ENCODE measurements around the gene ENPP6.
A peak's percentile ranks its signal among the peaks of the same experiment; 100 is the strongest.

ENPP6 gene

GRCh38 chr4:184190711-184191110, 27.0 kb downstream of the ENPP6 start:
- no peak for DNase-seq (ENCODE audit: low read depth in 2 of 2)

- no peak for DNase-seq (ENCODE audit: low read depth in 2 of 2)
Observed at GRCh38 chr4:184189966-184190365, 27.7 kb downstream of the ENPP6 start.

- DNase-seq (ENCODE audit: low read depth in 2 of 2), result no peak
Observed at GRCh38 chr4:184188443-184189400, 29.0 kb downstream of the ENPP6 start.

GRCh38 chr4:184177271-184177670, 40.4 kb downstream of the ENPP6 start:
- DNase-seq (ENCODE audit: low read depth in 2 of 2), result no peak

GRCh38 chr4:184174571-184175488, 42.8 kb downstream of the ENPP6 start:
- no peak for DNase-seq (ENCODE audit: low read depth in 2 of 2)

- no peak for DNase-seq (ENCODE audit: low read depth in 2 of 2)
Observed at GRCh38 chr4:184171011-184171410, 46.7 kb downstream of the ENPP6 start.

GRCh38 chr4:184169225-184169867, 48.3 kb downstream of the ENPP6 start:
- no peak for DNase-seq (ENCODE audit: low read depth in 2 of 2)

- DNase-seq (ENCODE audit: low read depth in 2 of 2), result peak; percentile 55
Observed at GRCh38 chr4:184168406-184169019, 49.2 kb downstream of the ENPP6 start.

GRCh38 chr4:184167576-184167975, 50.1 kb downstream of the ENPP6 start:
- no peak for DNase-seq (ENCODE audit: low read depth in 2 of 2)

- DNase-seq (ENCODE audit: low read depth in 2 of 2), result no peak
Observed at GRCh38 chr4:184166736-184167135, 50.9 kb downstream of the ENPP6 start.

- no peak for DNase-seq (ENCODE audit: low read depth in 2 of 2)
Observed at GRCh38 chr4:184165291-184165690, 52.4 kb downstream of the ENPP6 start.

- no peak for DNase-seq (ENCODE audit: low read depth in 2 of 2)
Observed at GRCh38 chr4:184163813-184164212, 53.9 kb downstream of the ENPP6 start.

GRCh38 chr4:184162596-184162995, 55.1 kb downstream of the ENPP6 start:
- DNase-seq (ENCODE audit: low read depth in 2 of 2), result no peak

- DNase-seq (ENCODE audit: low read depth in 2 of 2), result no peak
Observed at GRCh38 chr4:184157322-184157721, 60.4 kb downstream of the ENPP6 start.

- DNase-seq (ENCODE audit: low read depth in 2 of 2), result no peak
Observed at GRCh38 chr4:184156163-184156920, 61.3 kb downstream of the ENPP6 start.

- DNase-seq (ENCODE audit: low read depth in 2 of 2), result no peak
Observed at GRCh38 chr4:184154199-184154598, 63.5 kb downstream of the ENPP6 start.

GRCh38 chr4:184153781-184154180, 63.9 kb downstream of the ENPP6 start:
- DNase-seq (ENCODE audit: low read depth in 2 of 2), result no peak

GRCh38 chr4:184151988-184152485, 65.6 kb downstream of the ENPP6 start:
- DNase-seq (ENCODE audit: low read depth in 2 of 2), result no peak

GRCh38 chr4:184150102-184150839, 67.4 kb downstream of the ENPP6 start:
- no peak for DNase-seq (ENCODE audit: low read depth in 2 of 2)
